Activated CD4-positive, alpha-beta T cell treated with anti-CD3 and anti-CD28 coated beads for 36 hours (primary cell): ENCODE data around the gene FSIP2. TPM values are rescaled to one million over a fixed set of nuclear protein-coding genes. Genes with fewer than 3 reads are reported as not detected.
A peak's percentile ranks its signal among the peaks of the same experiment; 100 is the strongest.

Experiments used
- ATAC-seq: fragments of 200-7000 bp; cut with Tn5 transposase; one replicate; pipeline ENCODE4 v1.10.0; 2021; ENCODE audit warnings: mild to moderate bottlenecking, moderate library complexity
- CTCF ChIA-PET: fragments of 350-600 bp; sonication (Branson Sonifier 250); formaldehyde crosslinking; loops from one replicate; lab custom pipeline; 2021; ENCODE audit warnings: antibody characterized with exemption; lab: Charles Lee
- POLR2A ChIA-PET: fragments of 350-600 bp; sonication (Branson Sonifier 250); formaldehyde crosslinking; loops from one replicate; lab custom pipeline; 2021; ENCODE audit warnings: antibody characterized with exemption, inconsistent platforms; lab: Charles Lee
- DNase-seq: peaks from one replicate; pipeline ENCODE4 v3.0.0-alpha.2; 2020
- H3K27ac Mint-ChIP-seq: one replicate; pipeline ENCODE4 v1.8.0; 2021; ENCODE audit warnings: mixed read lengths
- H3K27me3 Mint-ChIP-seq: one replicate; pipeline ENCODE4 v1.8.0; 2021; ENCODE audit warnings: mixed read lengths
- H3K36me3 Mint-ChIP-seq: one replicate; pipeline ENCODE4 v1.8.0; 2021; ENCODE audit warnings: low read depth, mixed read lengths
- H3K4me1 Mint-ChIP-seq: one replicate; pipeline ENCODE4 v1.8.0; 2021; ENCODE audit warnings: mixed read lengths
- H3K4me3 Mint-ChIP-seq: one replicate; pipeline ENCODE4 v1.8.0; 2021; ENCODE audit warnings: mild to moderate bottlenecking, moderate library complexity, mixed read lengths
- H3K9me3 Mint-ChIP-seq: one replicate; pipeline ENCODE4 v1.8.0; 2021; ENCODE audit warnings: low read depth, mixed read lengths
- intact Hi-C, 2 experiments: fragments of 100-400 bp; cut with DNase I in 1 of 2; cut with micrococcal nuclease in 1 of 2; formaldehyde crosslinking; loops; one replicate each; pipeline versions ENCODE4 v1.14.2 to v1.15.1; 2022 to 2024; cut with DNase I, micrococcal nuclease
- total RNA-seq, 2 experiments: library from RNA; stranded (reverse); gene quantifications; one replicate each; pipeline ENCODE4 v1.2.3, GENCODE V29; 2021

The FSIP2 gene, protein sequence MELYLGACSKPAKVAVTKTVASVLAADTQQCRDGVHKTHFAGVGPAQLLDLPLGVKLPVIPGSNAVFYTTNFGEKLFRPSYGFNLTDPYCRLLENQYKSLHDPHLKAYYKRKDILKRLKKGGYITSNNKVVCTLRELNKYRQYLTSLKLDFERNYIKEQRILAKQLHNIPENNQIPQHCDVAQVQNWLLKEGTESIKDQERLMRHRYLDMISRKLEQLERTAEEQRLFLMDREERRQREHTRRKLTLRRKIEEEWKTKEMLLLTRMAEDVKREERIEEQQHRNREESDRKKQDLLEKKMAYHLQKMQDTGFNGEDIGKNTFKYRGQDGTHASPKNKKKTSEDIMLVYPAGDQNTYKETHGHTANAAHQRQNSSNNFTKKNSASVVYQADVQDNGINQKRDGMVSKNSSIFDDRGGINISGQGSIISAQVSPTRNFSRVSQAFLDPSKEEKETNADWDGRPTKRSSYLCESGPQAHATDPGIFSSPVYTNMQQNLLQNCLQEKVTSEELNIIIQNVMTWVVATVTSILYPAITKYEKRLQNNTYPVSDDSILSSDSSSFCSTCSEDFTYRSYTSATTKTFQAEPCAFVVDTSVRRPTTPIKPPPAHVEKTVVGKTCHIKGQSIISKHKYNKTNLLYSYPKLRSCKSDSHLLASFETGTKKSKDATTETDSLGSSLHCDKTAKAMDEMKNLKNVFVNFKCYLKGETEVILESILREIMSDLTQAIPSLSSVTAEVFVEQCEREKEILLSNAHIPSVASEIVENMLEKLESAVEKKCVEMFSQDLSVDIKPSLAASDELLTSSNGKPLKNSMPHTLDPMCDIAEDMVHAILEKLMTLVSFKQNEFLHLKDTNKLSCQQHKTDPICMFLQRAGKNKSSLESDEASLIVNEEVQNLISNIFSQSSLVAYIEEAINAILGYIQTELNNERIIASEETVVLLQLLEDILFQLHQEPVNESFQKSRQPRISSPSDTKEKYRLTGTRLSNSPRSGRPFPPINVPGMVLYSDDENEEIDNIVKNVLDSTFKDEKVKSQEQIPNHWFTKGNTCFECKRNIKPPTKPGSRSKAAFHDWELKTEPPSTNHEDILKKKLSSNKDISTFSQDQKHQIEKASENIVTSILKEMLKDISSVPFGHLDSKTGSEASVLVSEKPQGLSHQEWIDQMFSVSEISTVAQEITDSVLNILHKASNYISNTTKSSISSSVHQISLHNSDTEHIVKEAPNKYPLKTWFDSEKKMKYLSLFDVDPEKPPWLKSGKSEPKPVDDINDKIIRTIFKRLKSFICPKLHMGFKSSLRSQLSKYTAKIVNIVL (N-terminal part only)
- total RNA-seq = under 1 TPM; 0.05 to 0.28 TPM

DNA sequence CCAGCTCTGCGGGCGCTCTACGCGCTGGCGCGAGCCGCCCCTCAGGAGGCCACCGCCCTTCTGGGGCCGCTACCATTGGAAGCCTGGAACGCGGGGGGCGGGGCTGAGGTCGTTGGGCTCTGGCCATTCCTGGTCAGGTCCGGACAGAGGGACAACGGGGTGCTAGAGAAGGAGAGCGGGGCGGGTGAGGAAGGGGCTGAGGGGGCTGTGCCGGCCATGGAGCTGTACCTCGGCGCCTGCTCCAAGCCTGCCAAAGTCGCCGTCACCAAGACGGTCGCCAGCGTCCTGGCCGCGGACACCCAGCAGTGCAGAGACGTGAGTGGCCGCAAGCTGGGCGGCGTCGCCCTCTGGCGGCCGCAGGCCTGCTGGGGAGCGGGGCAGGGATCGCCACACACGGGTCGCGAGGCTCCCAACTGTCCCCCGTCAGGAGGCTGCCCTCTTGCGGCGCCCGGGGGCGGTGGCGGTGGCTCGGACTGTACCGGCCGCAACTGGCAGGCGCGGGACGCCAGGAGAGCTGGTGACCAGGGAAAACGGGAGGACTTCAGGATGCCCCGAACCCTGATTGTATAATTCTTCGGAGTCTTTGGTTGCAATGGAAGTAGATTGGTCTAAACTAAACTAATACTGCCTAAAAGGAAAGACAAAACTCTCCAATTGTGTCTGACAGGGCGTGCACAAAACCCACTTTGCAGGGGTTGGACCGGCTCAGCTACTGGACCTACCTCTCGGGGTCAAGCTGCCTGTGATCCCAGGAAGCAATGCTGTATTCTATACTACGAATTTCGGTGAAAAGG is at the start of gene FSIP2:
Gene FSIP2 (plus strand): TSS at position 126 of the 794 bp plus-strand sequence. CDS start 91 bp downstream, at position 217.
- Mint-ChIP-seq H3K9me3 (peaks cover 2% of the 10 kb centered on the region), H3K4me1 (no peaks in the 10 kb centered on the region), H3K36me3 (no peaks in the 10 kb centered on the region), H3K4me3 (no peak within 1 kb of the TSS), H3K27ac (no peak within 1 kb of the TSS), H3K27me3 (peaks cover 20% of the 10 kb centered on the region)
- ATAC-seq = peak; percentile 92
- POLR2A ChIA-PET = no interaction called here
- DNase-seq = peak; percentile 74
- intact Hi-C loops = loop anchor here in 1 of 2 experiments (1.0 to 10.0 kb wide), 3 partner anchors 448 to 534 kb away; no protein-coding TSS in a partner anchor
- CTCF ChIA-PET = interaction anchor here (0.7 to 0.8 kb wide), 3 partner anchors 9 to 32 kb away, joined by 3 read pairs; no protein-coding TSS in a partner anchor

DNA sequence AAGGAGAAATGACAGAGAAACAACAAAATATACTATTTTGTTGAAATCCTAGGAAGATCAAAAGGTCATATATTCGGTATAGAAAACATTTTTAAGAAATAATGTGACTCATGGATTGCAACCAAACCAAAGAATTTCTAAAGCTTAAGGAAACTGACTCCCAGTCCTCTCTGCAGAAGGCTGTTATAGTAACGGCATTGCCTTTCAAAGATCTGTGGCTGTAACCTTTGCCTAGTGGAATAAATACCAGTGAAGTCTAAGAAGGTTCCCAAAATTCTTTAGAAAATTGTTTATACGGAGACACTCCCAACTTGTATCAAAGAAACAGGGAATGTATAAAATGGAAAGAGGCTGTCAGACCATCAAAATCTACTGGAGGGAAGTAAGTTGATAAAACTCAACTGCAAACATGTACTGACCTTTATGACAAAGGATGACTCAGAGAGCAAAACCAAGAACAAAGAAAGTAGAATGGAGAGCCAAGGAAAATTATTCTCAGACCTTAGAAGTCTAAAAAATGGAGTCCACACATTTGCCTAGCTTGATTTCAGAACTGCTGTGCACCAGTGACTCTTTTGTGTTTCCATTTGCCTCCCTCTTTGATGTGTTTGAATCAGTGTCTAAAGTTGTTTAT is 48.6 kb upstream of the FSIP2 start:
- no peaks in the 10 kb centered on the region for H3K27me3 Mint-ChIP-seq
- no peak for ATAC-seq
- CTCF ChIA-PET = no interaction called here
- no peak overlapping the region for H3K27ac Mint-ChIP-seq
- H3K4me3 Mint-ChIP-seq = no peak overlapping the region
- POLR2A ChIA-PET = no interaction called here
- intact Hi-C loops = no loop called here
- no peaks in the 10 kb centered on the region for H3K36me3 Mint-ChIP-seq
- no peak for DNase-seq
- peaks cover 3% of the 10 kb centered on the region for H3K9me3 Mint-ChIP-seq
- H3K4me1 Mint-ChIP-seq = no peaks in the 10 kb centered on the region

DNA sequence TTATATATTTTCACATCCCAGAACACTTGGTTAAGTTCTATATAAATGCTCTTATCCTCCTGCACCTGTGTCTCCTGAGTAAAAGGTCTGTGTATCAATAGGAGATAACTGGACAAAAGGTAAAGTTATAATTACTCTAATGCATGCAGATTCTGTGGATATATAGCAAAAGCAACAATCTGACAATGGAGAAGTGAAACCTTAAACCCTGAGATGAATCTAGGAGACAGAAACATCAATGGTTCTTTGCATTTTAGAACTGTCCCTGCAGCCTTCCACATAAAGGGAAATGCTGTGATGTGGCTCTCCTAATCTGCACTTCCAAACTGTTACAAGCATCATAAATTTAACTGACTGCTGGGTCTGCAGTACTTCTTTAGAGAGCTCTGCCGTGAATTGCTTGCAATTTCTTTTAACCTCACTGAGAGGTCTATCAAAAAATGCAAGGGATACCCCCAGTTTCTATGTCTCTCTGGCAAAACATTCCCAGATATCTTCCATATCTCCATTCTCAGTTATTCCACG is 42.8 kb upstream of the FSIP2 start:
- H3K27me3 Mint-ChIP-seq = no peaks in the 10 kb centered on the region
- no peak for ATAC-seq
- ChIA-PET CTCF (no interaction called here), POLR2A (no interaction called here)
- intact Hi-C loops = no loop called here
- no peaks in the 10 kb centered on the region for H3K36me3 Mint-ChIP-seq
- H3K4me1 Mint-ChIP-seq = no peaks in the 10 kb centered on the region
- no peaks in the 10 kb centered on the region for H3K9me3 Mint-ChIP-seq
- no peak for DNase-seq
- no peak overlapping the region for H3K27ac Mint-ChIP-seq
- no peak overlapping the region for H3K4me3 Mint-ChIP-seq

DNA sequence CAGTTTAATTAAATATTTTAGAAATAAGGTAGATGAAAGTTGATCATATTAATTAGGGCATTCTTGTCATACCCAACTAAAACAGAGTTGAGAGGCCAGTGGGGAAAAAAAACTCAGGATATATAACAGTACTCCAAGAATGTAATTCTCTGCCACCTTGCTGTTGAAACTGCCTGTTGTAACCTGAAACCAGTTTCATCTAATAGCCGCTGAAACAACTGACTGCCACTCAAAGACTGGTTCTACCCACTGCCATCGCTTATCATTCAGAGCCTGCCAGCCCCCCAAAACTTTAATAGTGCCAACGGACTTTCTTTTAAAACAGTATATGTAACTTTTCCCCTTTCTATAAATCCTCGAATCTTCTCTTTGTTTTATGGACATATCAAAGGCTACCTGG is 37.7 kb upstream of the FSIP2 start:
- ATAC-seq (no peak), DNase-seq (no peak)
- no peaks in the 10 kb centered on the region for H3K36me3 Mint-ChIP-seq
- H3K4me3 Mint-ChIP-seq = no peak overlapping the region
- ChIA-PET CTCF (no interaction called here), POLR2A (no interaction called here)
- H3K27ac Mint-ChIP-seq = no peak overlapping the region
- no peaks in the 10 kb centered on the region for H3K9me3 Mint-ChIP-seq
- no peaks in the 10 kb centered on the region for H3K4me1 Mint-ChIP-seq
- no peaks in the 10 kb centered on the region for H3K27me3 Mint-ChIP-seq
- intact Hi-C loops = no loop called here

DNA sequence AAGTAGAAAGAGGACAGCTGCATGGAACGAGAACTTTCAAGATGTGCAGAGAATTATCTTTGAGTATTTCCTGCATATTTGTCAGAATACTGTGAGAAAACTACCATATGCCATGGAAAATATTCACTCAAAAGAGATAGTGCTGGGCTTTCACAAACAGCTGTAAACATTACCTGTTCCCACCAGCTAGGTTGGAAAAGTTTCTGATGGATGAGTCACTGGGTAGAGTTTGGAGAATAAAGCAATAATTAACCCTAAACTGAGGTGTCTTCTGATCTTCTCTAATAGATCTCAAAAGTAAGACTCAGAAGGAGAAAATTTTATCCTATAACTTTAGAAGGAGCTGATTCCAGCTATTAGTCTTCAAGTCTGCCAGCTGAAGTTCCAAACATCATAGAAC is 3.9 kb upstream of the FSIP2 start:
- POLR2A ChIA-PET = no interaction called here
- Mint-ChIP-seq H3K4me1 (no peaks in the 10 kb centered on the region), H3K36me3 (no peaks in the 10 kb centered on the region), H3K9me3 (no peaks in the 10 kb centered on the region), H3K4me3 (no peak overlapping the region), H3K27me3 (peaks cover 16% of the 10 kb centered on the region), H3K27ac (no peak overlapping the region)
- DNase-seq (no peak), ATAC-seq (no peak)
- intact Hi-C loops = loop anchor here in 1 of 2 experiments (10.0 kb wide), 1 partner anchor 530 kb away; no protein-coding TSS in a partner anchor
- CTCF ChIA-PET = no interaction called here

DNA sequence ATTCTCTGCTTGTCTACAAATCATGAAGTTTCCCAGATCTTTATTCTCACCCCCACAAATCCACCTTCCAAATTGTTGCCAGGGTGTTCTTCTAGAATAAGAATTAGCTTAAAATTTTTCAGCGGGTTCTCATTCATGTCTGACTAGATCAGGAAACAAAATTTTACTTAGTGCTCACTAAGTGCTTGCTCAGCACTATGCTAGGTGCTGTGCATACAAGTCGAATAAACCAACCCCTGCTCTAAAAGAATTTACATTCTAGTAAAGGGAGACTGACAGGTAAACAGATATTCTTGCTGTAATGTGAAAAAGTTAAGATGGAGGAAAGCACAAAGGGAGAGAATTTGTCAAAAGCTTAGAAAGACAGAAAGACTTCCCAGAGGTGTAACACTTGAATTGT is 2.4 kb upstream of the FSIP2 start:
- Mint-ChIP-seq H3K27ac (no peak overlapping the region), H3K4me1 (no peaks in the 10 kb centered on the region), H3K4me3 (no peak overlapping the region), H3K36me3 (no peaks in the 10 kb centered on the region), H3K27me3 (peaks cover 20% of the 10 kb centered on the region), H3K9me3 (no peaks in the 10 kb centered on the region)
- intact Hi-C loops = loop anchor here in 1 of 2 experiments (10.0 kb wide), 1 partner anchor 531 kb away; no protein-coding TSS in a partner anchor
- CTCF ChIA-PET = no interaction called here
- no peak for DNase-seq
- ATAC-seq = no peak
- POLR2A ChIA-PET = no interaction called here

DNA sequence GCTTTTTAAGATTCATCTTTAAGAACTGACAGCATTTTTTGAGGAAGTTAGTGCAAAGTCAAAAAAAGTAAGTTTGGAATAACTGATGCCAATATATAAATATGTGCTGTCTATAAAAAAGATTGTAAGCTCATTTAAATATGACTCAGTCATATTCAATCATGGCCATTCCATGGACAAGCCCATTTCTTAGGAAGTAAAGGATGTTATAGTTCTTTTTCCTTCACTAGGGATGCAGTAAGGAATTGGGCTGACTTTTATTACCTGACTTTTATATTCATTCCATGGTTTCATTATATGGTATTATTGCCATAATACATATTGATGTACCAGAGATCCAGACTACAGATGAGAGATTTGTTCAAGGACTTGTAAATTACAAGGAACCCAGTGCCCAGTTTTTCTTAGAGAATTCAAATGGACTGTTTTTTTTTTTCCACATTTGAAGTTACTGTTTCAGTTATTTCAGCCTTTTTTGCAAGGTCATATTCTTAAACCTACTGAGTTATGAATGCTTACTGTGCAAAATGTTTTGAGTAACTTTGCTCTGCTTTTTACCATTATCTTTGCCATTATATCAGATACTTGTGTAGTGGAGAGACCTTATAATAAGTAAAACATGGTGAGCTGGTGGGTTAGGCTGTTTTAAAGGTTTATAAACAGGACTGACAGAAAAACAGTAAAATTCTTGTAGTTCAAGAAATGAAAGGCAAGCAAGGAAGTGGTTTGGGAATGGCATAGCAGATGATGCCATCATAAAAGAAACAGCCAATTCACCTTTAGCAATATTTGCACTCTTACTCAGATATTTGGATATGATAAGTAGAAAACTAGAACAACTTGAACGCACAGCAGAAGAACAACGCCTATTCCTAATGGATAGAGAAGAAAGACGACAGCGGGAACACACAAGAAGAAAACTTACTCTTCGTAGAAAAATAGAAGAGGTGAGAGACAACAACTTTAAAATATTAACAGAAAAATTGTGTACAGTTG is 7.6 kb downstream of the FSIP2 start:
- DNase-seq = no peak
- Mint-ChIP-seq H3K27ac (no peak overlapping the region), H3K36me3 (no peaks in the 10 kb centered on the region), H3K4me1 (no peaks in the 10 kb centered on the region), H3K9me3 (peaks cover 2% of the 10 kb centered on the region), H3K27me3 (no peaks in the 10 kb centered on the region), H3K4me3 (no peak overlapping the region)
- POLR2A ChIA-PET = no interaction called here
- no peak for ATAC-seq
- CTCF ChIA-PET = no interaction called here
- intact Hi-C loops = no loop called here

DNA sequence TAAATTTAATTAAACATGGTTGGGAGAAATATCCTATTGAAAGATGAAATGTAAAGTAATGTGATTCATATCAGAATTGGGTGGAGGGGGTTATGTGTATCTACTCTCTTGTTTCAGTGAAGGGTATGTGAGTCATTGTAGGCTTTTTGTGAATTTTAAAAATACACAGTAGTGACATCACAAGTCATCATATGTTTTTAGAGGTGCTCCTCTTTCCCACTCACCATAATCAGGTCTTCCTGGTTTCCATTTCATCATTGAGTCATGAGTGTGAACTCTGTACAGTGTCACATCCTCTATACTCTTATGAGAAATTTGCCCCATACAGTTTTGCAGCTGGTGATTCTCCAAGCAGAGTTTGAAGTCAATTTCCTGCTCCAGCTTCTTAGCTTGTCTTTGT is 18.8 kb downstream of the FSIP2 start:
- Mint-ChIP-seq H3K27ac (no peak overlapping the region), H3K9me3 (no peaks in the 10 kb centered on the region), H3K36me3 (no peaks in the 10 kb centered on the region), H3K4me3 (no peak overlapping the region), H3K27me3 (peaks cover 2% of the 10 kb centered on the region), H3K4me1 (no peaks in the 10 kb centered on the region)
- CTCF ChIA-PET = no interaction called here
- POLR2A ChIA-PET = no interaction called here
- intact Hi-C loops = no loop called here
- no peak for DNase-seq
- ATAC-seq = peak; percentile 60

DNA sequence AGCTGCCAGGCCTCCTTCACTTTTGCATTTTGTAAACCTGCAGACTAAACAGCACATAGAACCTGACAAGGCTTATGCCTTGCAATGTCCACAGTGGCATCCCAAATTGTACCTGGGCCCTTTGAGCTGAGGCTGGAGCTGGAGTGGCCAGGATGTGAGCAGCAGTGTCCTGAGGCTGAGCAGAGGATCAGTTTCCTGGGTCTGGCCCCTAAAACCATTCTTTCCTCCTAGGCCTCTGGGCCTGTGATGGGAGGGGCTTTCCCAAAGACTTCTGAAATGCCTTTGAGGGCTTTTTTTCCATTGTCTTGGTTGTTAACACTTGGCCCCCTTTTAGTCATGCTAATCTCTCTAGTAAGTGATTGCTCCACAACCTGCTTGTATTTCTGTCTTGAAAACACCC is 32.8 kb downstream of the FSIP2 start:
- H3K27ac Mint-ChIP-seq = no peak overlapping the region
- no peaks in the 10 kb centered on the region for H3K36me3 Mint-ChIP-seq
- peaks cover 49% of the 10 kb centered on the region for H3K9me3 Mint-ChIP-seq
- DNase-seq (no peak), ATAC-seq (no peak)
- ChIA-PET CTCF (interaction anchor here (1.1 kb wide), 1 partner anchor 32 kb away, joined by 3 read pairs; no protein-coding TSS in a partner anchor), POLR2A (no interaction called here)
- H3K27me3 Mint-ChIP-seq = no peaks in the 10 kb centered on the region
- no peaks in the 10 kb centered on the region for H3K4me1 Mint-ChIP-seq
- no peak overlapping the region for H3K4me3 Mint-ChIP-seq
- intact Hi-C loops = no loop called here
